NCI-H82 treated with DMSO at 0.1 percent for 48 hours (cell line): Measurements from ENCODE around the gene NECTIN4.
A peak's percentile ranks its signal among the peaks of the same experiment; 100 is the strongest.
"Not testable (repeated sequence)": the region's sequence is repeated elsewhere in the genome, so short reads cannot be mapped to it uniquely, and the experiment has no call there.

ENCODE experiments used
- DNase-seq: peaks from one replicate; lab custom pipeline; 2025; ENCODE audit not compliant: unreplicated experiment; lab: John Stamatoyannopoulos, UW

NECTIN4 gene

DNA sequence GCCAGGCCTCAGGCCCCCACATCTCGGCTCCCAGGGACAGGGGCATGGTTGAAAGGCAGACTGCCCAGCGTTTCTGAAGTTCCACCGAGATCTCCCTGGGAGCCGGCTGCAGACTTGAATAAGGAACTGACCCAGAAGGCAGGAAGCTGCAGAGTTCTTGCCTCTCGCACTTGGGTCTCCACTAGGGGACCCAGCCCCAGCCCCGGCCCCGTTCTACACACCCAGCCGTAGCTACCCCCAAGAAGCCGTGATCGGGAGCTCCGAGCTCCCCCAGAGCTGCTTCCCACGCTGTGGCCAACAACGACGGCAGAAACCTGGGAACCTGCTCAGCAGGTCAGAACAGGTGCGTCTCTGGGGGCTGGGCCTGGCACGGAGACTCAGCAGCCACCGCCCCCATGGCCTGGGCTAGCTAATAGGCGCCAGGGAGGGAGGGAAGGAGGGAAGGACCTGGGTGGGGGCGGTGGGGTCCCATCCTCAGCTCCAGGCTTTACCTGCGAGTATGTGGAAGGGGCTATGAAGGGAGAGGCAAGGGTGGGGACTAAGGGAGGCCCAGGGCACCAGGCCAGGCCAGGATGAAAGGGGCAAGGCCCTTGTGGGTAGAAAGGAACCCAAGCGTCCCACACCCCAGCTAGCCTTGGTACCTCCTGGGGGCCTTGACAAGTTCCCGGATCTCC is at the start of gene NECTIN4:
TSS of gene NECTIN4 (minus strand) at position 308 of the 674 bp plus-strand sequence. CDS start at position 46, 262 bp downstream.
- no peak for DNase-seq

GRCh38 chr1:161138431-161138830 is 49.1 kb upstream of the NECTIN4 start:
- no peak for DNase-seq

- no peak for DNase-seq
These were observed 48.5 kb upstream of the NECTIN4 start for GRCh38 chr1:161137881-161138280.

- DNase-seq: no peak
These were observed 43.9 kb upstream of the NECTIN4 start for GRCh38 chr1:161133220-161133740.

DNA sequence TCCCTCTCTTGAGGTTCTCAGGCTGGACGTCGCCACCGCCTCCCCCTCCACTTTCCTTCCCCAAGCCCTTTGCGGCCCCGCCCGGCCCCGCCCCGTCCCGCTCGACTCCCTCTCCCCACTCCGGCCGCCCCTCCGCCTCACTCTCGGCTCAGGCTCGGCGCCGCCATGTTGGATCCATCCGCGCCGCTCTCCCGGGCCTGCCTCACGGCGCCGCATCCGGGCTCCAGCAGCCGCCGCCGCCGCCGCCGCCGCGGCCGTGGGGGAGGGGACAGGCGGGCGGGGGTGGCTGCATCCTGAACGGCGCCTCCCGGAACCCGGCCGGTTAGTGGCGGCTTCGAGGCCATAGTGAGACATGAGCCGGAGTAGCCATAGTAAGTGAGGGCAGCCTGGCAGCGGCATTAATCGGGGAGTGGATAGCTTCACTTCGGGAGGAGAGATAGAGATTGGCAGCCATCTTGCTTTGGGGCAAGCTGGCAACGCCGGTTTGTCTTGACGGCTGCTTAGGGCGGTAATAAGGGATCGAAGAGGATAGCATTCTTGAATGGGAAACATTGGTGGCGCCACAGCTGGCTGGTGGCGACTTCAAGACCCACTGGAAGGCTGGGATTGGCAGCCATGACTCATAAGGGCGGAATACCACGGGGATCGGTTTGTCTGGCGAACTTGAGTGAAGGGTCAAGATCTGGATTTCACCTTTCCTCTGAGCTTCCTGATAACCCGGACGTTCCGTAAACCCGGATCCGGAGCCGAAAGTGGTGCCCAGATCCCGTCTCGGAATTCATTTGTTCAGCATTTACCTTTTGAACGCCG is 43.3 kb upstream of the NECTIN4 start, which contains the start of gene DEDD:
TSS of gene DEDD (minus strand) at position 258 of the 810 bp plus-strand sequence. CDS start 8,205 bp downstream, outside the sequence.
- peak; percentile 99 for DNase-seq

DNA sequence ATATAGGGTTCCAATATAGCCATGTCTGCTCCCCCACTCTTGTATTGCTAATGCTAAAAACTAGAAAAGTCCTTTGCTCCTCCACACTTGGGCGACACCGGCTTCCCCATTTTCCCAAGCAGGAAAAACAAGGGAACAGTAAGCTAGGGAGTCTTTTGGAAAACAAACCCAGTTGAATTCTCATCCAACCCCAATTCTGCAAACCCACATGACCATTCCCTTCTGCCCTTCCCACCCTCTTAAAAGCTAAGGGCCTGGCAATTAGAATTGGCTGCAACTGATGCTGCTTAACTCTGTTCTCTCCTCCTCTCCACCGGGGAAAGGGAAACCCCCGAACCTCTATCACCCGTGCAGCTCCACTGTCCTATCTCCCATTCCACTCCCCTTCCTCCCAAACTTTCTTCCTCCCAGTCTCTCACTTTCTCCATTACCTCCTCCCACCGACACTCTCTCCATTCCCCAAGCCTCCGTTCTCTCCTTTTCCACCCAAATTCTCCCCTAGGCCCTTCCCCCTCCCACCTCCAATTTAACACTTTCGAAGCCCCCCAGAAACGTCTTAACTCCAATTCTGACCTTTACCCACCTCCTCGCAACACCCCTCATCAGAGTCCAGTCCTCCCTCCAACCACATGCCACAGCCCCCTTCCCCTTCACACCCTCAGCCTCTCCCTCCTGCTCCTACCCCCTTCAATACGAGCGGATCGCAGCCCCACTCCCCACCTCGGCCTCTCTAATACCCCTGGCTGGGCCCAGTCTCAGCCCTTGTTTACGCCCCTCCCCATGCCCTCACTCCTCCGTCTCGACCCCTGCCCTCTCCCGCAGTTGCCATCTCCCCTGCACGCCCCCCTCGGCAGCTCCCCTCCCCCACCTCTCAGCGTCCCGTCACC is 42.4 kb upstream of the NECTIN4 start:
- no peak for DNase-seq

DNA sequence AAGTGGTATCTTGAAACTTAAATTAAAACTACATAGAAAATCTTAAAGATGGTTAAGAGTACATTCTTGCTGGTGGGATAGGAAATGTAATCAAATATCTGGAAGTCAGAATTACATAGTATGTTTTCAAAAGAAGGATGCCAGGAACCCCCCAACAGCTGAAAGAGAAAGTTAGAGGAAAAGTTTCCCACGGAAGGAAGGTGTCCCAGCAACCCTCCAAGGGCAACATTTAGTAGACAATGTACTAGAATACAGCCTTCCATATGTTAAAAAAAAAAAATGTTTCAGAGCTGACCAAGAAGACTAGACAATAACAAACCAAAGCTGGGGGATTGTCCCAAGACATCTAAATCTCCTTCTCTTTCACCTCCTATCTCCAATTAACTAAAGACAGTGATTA is 40.9 kb upstream of the NECTIN4 start:
- no peak for DNase-seq

- no peak for DNase-seq
These were observed 39.4 kb upstream of the NECTIN4 start for GRCh38 chr1:161128591-161129420.

DNA sequence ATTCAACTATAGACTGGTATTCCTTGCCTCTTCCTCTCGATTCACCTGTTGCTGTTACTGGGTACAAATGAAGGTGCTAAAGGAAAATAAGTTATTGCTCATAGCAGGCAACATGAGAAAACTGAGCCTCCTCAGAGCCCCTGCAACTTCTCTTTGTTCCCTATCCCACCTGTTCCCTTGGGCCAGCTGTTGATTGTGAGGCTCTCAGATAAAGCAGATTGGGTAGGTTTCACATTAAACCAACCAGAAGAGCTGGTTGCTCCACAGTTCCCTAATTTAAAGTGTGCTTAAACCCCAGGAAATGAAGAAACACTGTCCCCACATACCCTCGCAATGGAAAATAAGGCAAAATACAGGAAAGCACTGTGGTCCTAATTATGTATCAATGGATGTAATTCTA is 38.3 kb upstream of the NECTIN4 start:
- DNase-seq: no peak

- DNase-seq: no peak
These were observed 33.6 kb upstream of the NECTIN4 start for GRCh38 chr1:161122967-161123366.

DNA sequence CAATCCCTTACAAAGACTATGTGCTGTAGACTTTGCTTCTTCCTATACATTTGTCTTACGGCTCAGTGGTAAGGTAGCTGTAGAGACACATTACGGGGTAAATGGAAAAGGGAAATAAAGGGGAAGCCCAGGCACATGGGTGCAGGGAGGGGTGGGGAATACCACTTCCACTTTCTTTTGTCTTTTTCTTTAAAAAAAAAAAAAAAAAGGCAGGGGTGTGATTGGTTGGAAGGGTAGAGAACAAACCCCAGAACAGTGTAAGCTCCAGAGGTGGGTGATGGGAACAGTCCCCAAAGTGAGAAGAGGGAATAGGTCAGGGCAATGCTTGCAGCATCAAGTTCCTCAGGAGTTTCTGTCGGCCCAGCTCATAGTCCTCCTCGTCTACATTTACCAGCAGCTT is 32.5 kb upstream of the NECTIN4 start:
- no peak for DNase-seq

DNA sequence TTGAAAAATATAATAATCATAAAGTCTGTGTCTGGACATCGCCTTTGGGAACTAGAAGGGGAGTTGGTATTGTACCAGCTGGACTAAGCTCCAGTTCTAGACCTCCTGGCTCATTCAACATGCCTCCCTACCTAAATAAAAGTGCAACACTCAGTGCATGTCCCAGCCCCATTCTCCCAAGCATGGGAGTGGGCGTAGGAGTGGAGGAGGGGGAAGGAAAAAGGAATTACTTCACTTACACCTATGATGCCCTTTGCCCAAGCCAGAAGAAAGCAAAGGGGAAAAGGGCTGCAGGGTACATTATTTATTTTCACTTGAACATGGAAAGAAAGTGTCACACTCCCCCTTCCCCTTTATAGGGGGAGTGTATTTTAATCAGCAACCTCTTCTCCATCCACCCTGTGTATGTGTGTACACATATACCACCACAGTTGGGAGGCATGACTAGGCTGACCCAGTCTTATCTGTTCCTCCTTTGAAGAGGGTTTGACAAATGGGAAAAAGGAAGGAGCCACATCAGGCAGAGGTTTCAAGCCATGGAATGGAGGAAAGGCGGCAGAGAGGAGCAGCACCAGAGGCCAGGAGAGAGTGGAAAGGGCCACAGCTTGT is 31.8 kb upstream of the NECTIN4 start:
- no peak for DNase-seq

- DNase-seq: peak; percentile 43
These were observed 29.9 kb upstream of the NECTIN4 start for GRCh38 chr1:161119092-161119903.

GRCh38 chr1:161117759-161118581 is 28.6 kb upstream of the NECTIN4 start, which contains the start of the genes NIT1 and PFDN2:
NIT1 (plus strand) TSS chr1:161118105; CDS start chr1:161118177, 72 bp downstream.
PFDN2 (minus strand) TSS chr1:161118037; CDS start chr1:161118026, 11 bp downstream.
- DNase-seq: peak; percentile 51

GRCh38 chr1:161115961-161116360 is 26.6 kb upstream of the NECTIN4 start:
- DNase-seq: not testable (repeated sequence)

DNA sequence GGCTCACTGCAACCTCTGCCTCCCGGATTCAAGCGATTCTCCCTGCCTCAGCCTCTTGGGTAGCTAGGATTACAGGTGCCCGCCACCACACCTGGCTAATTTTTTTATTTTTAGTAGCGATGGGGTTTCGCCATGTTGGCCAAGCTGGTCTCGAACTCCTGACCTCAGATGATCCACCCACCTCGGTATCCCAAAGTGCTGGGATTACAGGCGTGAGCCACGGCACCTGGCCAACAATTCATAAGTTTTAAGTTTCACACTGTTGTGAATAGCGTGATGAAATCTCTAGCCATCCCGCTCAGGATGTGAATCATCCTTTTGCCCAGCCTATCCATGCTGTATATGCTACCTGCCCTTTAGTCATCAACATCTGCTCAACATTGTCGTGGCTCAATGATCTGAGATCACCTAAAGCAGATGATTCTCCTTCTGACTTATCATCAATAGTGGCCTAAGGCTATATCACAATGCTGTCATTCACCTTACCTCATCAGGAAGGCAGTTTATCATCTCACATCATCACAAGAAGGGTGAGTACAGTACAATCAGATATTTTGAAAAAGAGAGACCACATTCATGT is 25.9 kb upstream of the NECTIN4 start:
- no peak for DNase-seq

GRCh38 chr1:161114556-161114955 is 25.2 kb upstream of the NECTIN4 start:
- DNase-seq: no peak
